Stimulated activated CD8-positive, alpha-beta memory T cell treated with anti-CD3 and anti-CD28 coated beads, Interleukin-12 subunit alpha, Interleukin-12 subunit beta, amount 100 ng/mL, for 24 hours (primary cell): ENCODE results near the gene ERRFI1.

Source experiments
- DNase-seq: peaks from one replicate; pipeline ENCODE4 v3.0.0-alpha.2; 2020; ENCODE audit errors: extremely low read depth

The ERRFI1 gene

DNA sequence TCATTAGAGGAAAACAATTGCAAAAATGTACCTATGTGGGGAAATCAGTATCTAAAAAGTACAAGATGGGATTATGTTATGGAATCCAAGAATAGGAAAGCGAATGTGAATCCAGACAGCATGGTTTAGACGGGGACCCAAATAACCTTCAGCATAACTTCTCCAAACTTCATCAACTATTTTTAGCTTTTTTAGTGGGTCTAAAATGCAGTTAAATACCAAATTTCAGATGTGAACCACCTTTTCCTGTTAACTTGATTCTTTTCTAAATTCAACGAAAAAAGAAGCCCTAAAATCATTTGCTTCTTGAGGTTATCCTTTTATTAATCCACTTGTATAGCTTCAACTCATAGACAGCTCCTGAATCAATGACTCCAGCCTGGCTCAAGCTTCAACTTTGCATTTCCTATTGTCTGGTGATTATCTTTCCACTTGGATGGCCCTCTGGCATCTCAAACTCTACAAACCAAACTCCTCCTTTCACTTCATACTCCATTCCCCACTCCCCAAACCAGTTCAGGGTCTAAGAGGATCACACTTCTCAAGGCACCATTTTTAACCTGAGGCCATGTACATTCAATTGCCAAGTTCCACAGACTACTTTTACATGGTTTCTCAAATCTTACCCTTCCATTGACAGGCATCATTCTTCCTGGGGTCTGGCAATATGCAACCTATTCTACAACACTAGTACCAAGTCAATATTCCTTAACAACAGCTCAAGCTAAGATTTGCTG, 7.4 kb downstream of the ERRFI1 start:
- DNase-seq = no peak

DNA sequence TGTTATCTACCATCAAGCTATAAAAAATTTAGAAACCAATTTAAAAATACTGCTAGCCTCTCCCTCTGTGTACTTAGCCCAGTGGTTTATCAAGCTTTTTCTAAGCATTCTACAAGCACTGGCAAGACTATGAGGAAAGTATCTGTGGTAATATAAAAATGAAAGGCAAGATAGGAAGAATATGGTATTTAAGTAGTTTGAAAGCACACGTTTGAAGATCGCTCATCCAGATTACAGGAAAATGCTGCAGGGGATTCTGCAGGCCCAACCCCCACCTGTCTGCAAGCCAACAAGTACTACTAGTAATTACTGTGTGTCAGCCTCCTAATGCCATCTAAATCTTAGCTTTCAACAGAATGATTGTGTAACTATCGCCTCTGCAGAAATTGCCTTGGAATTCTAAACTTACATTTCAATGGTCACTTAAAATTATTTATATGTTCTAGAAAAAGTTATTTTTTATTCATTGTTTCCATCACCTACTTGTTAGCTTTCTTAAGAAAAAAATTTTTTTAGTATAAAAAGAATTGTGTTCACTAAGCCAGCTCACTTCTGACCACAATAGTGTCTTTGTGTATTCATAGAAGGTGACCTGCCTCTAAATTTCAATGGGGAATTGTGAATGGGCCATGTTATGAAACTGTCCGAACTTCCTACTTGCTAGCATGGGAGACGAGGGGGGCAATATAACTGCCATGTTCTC, 8.5 kb downstream of the ERRFI1 start:
- DNase-seq = no peak

DNA sequence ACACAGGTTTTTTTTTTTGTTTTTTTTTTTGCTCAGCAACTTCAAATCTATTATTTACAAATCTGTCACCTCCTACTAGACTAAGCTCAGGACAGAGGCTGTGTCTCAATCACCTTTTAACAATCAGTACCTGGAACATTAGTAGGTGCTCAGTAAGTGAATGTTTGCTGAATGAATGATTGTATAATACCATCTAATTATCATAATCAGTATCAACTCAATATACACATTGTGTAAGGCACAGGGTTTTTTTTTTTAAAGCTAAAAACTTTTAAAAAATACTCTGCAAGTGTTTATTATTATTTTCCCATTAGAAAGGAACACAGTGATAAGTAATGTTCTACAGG, 9.2 kb downstream of the ERRFI1 start:
- DNase-seq = no peak

DNA sequence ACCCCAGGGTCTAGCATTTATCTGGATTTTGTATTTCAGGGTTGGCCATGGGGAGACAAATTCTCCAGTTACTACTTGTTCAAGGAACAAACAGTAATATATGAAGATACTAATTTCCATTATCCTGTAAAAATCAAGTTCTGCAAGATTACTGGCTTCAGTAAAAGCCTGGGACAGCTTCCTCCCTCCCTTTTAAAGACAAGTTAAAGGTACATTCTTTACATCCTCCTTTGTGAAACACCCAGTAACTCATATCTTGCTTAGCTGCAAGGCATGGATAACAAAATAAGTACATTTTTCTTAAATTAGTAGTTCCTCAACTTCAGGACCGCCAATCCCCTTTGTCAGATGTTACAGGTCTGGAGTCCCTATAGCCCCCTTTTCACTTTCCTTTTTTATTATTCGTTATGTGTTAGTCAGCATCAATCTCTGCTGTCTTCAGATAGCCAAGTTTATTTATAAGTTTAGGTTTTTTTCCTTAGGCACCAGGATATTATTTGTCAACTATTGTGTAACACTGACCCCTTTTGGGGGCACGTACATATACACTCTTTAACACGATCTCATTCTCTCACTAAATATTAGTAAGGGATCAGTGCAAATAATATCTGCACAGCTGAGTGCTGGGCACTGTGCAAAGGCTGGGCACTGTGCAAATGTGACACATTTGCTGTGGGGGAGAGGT, 9.8 kb downstream of the ERRFI1 start:
- DNase-seq = no peak

DNA sequence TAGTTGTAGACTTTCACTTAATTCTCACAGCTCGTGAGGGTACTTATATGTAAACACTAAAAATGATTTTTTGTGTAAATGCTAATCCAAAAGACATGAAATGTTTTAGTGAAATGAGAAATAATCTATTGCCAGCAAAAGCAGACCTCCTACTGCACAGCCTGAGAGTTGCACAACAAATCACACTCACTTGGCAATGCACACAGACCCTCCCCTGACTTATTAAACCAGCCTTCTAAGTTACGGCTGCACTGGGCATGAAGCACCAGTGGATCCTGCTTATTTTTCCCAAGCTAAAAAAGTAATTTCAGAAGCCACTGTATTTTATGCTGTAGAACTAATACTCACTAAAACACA, 10.3 kb downstream of the ERRFI1 start:
- DNase-seq = no peak

DNA sequence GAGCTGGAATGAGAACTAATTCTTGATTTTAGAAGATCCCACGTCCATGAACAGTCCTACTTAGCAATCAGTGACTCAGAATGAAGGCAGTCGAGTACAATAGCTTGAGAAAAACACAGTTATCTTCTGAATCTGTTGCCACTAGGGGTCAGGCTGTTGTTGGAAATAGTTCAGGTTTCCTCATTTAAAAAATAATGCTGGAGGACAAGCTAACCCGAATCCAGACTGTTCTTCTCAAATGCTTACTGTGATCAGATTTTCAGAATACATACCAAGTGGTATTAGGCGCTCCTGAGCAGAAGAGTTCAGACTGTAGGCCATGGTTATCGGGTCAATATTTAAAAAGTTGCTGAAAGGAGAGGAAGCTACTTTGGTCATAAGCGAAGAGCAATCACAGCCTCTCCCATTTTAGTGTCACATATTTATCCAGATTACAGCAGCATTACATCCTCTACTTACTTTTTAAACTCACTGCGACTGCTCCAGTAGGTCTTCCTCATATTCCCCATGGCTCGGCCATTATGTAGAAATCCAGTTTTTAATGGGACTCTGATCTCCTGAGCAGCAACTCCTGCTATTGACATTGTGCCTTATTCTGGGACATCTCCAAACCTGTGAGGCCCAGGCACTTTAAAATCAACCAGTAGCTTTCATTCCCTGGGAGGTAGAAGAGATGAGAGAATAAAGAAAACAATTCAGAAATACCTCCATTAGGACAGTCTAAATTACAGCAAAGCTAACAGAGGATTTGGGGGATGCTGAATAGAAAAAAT, 10.9 kb downstream of the ERRFI1 start:
- DNase-seq = no peak

DNA sequence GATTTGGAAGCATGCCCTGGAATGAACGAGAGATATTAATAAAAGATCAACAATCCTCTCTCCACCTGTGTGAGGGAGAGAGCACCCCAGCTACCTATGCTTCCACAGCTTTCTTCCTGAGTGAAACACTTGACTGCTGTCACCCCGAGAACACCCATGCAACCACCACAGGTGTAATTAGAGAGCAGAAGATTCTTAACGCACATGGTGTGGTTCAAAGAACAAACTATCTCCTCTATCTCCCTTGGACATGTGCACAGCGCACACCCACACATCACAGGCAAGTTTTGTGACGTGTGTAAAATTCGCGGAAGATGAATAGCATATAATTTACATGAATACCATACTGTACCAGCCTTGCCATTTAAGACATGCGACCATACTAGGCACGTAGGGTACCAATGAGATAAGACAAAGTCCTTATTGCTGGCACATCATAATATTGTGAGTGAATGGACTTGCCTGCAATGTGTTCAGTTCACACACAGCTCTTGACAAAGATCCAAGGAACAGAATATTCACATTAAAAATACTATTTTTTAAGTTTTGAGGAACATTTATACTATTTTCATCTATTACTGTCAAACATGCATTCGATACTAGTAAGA, 11.6 kb downstream of the ERRFI1 start:
- DNase-seq = no peak

DNA sequence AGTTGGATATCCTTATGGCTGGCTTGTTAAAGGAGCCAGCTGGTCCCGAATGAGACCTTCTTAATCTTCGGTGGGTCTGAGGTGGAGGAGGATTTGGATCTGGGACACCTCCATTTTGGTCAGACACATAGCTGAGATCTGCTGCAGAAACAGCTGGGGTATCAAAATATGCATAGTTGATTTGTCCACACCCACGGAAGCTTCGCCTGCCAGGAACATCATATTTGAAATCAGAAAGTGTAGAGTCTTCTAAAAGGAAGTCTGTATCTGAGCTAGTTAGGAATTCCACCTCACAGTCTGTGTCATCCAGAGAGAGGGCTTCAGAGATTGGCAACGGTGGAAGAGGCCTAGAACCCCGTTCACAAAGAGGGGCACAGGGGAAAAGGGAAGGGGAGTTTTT, 12.3 kb downstream of the ERRFI1 start:
- DNase-seq = no peak

DNA sequence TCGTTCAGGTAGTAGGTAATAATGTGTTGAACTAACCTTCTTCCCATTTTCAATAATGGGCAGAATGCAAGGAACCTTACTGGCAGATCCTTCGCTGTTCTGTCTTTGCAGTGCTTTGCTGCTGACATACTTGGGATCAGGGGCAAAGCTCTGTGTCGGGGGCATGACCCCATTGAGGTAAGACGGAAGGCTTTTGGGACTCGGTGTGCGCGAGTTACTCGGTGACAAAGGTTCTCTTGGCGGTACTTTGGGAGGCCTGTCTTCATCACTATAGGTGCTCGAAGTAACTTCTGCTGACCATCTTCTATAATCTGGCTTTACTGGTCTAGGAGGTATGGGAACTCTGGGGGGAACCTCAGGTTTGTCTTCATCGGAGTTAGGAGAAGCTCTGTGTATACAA, 12.7 kb downstream of the ERRFI1 start:
- DNase-seq = no peak

DNA sequence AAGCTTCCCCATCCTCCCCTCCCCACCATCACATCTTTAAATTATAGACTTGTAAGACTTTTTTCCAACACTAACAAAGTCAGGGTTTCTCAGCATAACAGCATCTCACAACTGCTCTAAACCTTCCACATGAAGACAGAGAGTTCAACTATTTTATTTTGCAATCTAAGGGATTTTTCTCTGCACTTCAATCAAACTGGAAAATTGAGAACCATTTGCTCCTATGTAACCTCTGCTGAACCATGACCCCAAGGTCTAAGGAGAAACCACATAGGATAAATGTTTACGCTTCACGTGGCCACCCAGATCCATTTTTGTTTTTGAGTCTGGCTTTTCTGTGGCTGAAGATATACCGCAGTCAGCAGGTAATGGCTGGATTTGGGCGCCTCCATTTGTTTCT, 13.2 kb downstream of the ERRFI1 start:
- no peak for DNase-seq

DNA sequence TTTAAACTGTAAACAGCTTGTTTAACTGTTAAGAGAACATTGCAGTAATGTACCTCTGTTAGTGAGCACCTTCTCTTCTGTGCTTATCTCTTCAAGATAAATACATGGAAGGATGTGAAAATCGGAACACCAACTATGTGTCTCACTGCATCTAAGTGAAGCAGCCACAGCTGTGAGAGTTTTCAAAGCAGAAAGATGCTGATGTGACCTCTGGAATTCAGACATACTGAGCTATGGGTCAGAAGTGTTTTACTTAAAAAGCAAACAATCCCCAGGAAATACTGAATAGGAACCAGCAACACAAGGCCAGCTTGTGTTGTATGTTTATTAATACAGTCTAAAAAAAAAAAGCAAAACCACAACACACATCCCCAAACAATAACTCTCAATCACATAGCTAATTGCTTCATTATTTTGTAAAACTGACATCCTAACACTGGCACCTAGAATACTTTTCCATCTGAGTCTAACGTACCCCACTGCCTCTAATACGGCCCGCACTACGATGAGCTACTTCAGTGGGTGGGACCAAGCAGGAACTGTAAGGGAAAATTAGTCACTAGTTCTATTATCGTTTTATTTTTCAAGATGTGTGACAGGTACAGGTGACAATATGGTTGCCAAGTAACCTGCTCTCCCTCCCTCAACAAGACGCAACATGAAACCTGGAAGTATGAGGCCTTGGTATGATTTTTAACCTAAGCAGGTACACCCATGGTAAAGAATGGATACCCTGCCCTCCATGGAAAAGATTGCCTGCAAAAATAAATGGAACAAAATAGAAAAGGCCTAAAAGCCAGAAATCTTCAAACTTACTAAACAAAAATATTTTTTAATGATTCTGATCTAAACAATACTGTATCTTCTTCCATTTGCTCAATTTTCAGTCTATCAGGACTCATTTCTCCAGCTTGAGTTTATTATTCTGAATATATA, 13.9 kb downstream of the ERRFI1 start:
- DNase-seq = no peak

DNA sequence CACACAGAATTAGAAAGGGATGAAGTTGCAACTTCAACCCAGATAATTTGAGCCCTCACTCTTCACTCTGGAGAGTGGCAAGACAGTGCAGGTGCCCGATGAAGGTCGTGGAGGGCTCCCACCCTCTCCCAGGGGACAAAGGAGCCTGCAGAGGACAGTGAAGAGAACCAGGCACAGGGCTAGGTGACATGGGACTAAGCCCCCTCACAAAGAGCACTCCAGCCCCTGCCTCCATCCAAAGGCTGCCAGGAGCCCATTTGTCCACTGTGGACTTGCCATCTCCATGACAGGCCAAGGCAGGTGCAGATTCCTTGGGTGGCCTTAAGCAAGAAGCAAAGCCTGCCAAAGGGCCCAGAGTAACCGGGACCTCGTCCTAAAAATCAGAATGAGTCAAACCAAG, 15.1 kb downstream of the ERRFI1 start:
- no peak for DNase-seq

DNA sequence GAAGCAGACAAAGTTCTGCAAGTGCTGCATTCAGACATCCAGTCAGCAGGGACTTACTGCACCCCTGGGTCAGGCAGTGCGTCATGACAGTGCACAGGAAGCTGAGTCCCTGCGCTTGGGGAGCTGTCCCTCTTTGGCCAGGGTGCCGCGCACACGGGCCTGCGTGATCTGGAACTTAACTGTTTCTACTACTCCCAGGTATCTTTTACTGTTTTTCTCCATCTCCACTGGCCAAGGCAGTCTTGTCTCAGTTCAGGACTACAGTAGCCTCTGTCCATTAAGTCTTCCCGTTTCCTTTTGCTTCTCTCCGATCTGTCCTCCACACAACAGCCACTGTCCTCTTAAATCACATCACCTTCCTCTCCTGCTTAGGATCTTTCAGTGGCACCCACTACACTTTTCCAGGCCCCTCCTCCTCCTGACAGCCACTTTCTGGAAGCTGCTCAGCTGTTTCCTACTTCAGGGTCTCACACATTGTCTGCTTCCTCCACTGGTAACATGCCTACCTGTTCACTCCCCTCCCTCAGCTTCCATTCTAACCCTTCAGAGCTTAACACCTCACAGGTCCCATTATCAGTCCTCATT, 15.9 kb downstream of the ERRFI1 start:
- DNase-seq = no peak

DNA sequence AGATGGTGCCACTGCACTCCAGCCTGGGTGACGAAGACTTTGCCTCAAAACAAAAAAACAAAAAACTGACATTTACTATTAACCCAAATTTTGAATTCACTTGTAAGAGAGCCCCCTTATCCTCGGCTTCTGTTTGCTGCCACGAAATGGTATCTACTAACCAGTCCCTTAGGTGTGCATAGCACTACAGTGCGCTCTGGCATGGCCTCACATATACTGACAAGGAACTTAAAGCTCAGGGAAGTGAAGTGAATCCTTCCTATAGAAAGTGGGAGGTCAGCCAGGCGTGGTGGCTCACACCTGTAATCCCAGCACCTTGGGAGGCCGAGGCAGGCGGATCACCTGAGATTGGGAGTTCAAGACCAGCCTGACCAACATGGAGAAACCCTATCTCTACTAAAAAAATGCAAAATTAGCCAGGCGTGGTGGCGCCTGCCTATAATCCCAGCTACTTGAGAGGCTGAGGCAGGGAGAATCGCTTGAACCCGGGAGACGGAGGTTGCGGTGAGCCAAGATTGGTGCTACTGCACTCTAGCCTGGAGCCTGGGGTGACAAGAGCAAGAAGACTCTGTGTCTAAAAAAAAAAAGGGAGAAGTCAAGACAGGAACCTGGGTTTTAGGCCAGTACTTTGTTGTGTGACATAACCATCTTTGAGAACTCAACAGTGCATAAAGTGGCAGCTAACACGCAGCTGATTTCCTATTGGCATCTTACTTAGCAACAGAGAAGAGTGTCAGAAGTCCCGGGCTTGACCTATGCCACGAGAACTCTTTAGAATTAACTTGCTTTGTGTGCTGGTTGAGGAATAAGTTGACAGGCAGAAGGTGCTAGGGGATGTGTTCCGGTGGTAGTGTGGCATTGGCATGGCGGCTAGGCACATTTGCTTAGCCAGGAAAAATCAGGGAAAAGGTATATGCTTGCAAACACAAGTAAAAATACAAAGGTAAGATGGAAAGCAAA, 16.8 kb downstream of the ERRFI1 start:
- DNase-seq = no peak

DNA sequence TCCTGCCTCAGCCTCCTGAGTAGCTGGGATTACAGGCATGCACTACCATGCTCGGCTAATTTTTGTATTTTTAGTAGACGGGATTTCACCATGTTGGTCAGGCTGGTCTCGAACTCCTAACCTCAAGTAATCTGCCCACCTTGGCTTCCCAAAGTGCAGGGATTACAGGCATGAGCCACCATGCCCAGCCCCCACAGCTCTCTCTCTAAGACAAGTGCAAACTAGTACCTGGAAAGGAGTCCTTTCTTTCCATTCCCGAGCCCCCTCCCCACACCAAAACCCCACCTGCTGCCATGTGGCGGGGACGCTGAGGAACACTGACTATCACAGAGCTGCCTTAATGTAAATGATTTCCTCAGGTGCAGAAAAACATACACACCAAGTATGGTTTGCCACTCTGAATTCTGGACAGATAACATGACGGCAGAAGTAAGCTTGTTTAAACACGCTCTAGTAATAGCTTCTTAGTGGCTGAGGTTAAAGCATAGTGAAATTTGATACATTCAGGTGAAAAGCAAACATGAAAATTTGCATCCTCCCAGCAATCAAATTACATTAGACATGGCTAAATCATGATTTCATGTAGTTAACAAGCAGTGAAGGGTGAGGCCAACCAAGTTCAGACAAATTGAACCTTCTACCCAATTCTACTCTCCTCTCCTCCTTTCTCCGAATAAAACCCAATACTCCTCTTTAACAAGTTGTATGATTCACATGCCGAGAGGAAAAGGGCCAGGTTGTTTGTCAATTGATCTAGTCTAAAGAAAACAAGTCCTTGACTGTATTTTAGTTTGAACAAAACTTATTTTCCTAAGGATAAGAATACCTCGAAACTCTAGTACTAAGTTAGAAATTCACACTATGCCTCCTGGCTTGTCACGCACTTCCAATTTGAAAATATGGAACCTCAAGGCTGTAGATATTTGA, 19.8 kb downstream of the ERRFI1 start:
- DNase-seq = no peak

DNA sequence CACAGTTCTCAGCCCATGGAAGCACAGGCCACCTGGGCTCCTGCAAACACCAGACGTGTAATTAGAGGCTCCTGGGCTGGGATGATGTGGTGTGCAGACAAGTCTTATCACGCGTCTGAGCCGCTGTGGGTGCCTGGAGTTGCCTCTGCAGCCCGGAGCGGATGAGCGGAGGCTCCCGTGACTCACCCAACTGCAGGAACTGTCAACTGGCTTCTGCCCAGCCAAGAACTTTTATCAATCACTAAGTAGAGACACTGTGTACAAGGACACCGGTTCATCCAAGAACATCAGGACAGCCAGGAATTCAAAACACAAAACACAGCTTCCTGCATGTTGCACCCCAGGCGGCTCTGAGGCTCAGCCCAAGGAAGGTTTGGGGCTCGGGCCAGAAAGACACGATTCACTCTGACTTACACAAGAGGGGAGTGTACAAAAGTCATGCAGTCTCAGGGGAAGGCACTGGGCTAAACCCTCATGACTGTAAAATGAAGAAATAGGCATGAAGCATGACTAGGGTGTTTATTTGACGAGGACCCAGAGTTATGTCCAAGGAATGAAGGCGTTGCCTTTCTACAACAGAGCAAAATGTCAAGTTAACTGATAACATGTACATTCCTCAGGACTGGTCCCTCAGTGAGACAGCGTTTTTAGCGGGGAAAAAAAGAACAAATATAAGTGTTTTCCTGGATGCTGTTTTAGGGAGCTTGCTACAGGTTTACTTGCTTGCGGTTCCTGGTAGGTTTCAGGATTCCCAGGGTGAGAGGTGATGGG, 21.1 kb downstream of the ERRFI1 start:
- DNase-seq = no peak

DNA sequence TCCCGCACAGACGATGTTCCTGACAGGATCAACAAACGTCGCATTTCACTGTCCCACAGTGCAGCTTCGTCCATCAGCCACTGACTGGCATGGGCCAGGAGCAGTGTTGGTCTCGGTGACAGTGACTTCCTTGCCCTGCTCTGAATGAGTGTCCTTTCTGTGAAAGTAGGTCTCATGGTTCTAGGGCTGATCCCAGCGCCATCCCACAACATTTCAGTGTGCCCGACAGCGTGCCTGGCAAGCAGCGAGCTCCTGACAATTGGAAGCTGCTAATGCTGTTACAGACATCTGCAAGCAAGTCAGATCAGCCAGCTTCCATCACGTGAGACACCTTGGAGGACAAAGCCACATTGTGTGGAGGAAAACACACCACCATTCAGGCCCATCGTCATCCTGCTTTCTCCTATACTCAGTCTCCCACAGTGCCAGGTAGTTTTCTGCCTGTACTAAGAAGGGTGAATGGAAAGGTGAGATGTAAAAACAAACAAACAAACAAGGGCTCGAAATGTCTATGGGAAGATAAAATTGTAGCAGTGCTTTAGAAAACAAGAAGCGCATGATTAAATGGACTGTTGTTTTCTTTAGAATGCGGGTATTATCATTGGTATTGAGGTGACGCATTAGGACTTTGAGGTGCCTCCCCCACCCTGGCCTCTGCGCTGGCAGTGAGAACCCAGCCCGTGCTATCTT, 21.9 kb downstream of the ERRFI1 start:
- DNase-seq = no peak
